ENCODE results near the gene BCDIN3D.

GRCh38 chr12:49824895-49825294, 18.0 kb downstream of the BCDIN3D start:
- TF ChIP-seq CTCF (IDR thresholded peaks at IDR 0.05) (no peak), ZFX (IDR thresholded peaks at IDR 0.05; ENCODE audit: borderline replicate concordance) (no peak)
